Measurements from ENCODE around the gene HAPLN3.

HAPLN3 gene

DNA sequence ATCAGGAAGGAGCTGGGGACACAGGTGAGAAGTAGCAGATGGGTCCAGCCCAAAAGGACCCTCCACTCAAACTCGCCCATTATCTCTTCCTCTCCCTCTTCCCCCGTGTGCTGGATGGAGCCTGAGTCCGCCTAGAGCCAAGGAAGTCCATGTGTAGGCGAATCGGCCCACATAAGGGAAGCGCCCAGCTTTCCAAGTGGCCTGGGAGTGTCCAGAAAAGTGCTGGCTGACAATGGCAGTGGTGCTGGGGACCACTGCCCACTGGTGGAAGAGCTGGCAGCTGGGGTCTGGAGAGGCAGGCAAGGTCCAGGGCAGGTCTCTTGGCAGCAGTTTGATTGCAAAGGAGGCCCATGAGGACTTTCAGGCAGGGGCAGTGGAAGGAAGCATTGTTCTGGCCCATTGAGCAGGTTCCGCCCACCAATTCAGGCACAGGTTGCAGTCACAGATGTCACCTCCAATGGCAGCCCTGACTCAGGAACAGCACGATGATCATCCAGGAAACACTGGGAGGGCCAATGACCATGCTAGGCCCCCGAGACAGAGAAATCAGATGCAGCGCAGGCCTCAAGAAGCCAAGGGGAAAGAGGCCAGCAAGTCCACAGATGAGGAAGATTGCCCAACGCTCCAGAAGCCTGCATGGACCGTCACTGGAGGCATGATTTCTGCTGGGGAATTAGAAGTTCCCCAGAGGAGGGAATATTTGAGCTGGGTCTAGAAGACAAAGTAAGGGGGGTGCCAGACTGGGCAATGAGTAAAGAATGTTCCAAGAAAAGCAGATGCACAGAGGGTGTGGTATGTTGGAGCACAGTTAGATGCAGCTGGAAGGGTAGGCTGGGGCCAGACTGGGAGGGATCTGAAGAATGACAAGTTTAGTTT lies 14.8 kb upstream of the HAPLN3 start:
- DNase-seq = no peak

DNA sequence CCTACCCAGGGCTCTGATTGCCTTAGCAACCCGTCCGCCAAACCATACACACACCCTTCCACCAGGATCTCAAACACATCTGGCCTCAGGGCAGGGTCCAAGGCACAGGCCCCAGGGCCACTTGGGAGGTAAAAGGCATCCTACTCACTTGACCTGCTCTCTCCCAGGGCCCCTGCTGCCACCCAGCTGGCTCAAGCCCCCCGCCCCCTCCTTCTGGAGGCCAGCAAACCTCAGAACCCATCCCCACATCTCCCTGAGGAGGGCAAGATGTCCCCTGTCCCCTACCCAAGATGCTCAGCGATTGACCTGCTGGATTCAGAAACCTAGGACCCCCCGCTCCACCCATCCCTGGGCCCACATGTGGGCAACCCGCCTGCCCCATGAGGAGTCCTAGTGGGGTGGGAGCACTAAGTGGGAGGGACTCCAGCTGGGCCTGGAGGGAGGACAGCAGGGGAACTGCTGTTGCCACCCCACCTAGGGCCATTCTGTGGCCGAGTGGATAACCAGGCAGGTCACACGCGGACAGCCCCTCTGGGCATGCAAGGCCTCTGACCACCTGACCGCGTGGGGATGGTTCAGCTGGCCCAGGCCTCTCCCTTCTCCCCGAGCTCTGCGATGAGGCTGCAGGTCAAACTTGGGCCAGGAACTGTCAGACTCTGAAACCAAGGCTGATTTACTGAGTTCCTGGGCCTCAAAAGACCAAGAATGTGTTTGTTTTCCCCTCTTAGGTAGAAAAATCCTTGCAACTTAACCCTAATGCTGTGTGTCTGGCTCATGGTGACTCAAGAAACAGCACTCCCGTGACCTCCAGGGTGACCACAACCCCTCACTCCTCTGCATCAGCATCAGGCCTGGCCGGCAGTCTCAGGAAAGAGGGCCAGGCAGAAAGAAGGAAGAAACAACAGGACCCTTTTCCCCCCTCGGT lies 13.6 kb upstream of the HAPLN3 start:
- DNase-seq = no peak

DNA sequence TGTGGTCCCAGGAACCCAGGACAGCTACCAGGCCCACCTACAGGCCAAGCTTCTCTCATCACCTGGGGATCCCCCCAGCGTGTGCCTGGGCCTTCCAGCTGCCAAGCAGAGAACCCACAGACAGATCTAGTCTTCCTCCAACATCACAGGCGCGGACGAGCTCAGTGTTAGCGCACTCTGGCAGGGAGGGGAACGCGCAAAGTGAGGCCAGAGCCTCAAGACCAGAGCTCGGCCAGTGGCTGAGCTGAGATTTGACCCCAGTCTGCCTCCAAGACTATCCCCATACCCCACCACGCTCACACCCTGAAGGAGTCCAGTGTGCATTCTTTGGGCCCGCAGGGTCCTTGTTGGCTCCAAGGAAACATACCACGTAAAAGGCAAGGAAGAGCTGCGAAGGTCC lies 12.8 kb upstream of the HAPLN3 start:
- DNase-seq = no peak

DNA sequence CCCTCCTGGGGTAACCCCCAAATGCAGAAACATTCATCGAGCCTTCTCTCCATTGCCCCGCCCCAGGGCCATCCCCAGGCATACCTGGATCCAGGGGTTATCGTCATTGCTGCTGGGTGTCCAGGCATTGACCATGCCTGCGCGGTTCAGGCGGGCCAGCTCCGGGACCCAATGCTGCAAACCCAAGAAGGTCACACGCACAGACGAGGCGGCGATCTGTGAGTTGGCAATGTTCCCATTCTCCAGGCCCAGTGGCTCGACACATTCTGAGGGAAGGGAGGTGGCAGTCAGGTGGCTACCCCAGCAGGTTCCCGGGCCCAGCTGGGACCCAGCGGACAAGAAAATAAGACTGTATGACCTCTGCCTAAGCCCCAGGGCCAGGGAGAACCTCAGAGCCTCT lies 11.8 kb upstream of the HAPLN3 start:
- no peak for DNase-seq

DNA sequence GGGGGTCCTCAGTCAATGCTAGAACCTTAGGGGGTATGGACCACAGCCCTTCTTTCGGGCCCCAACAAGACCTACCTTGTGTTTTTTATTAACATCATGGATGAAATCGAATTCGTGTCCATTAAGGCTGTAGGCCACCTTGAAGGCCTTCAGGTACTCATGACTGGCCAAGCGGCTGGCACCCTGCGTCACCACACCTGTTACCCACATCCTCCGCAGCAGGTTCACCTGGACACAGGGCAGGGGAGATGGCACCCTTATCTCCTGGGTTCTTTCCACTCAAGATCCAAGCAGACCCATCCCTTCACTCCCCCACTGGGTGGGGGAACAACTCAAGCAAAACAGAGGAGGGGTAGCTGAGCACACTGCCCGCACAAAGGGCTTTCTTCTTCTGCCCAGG lies 11.2 kb upstream of the HAPLN3 start:
- DNase-seq = no peak

DNA sequence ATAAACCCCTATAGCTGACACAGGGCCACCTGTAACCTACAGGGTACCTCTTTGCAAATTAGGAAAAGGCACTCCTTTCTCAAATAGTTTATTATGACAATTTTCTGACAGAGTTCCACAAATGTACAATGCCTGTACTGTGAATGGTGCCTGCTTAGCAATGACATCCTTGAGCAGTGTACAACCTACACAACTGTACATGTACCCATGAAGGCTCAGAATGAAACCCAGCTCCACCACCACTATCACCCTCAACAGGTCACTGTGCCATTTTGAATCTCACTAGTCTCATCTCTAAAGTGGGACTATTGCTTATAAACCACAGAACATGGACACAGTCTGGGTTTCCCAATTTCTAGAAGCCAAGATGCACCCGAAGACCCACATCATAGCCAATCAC lies 10.8 kb upstream of the HAPLN3 start:
- no peak for DNase-seq

DNA sequence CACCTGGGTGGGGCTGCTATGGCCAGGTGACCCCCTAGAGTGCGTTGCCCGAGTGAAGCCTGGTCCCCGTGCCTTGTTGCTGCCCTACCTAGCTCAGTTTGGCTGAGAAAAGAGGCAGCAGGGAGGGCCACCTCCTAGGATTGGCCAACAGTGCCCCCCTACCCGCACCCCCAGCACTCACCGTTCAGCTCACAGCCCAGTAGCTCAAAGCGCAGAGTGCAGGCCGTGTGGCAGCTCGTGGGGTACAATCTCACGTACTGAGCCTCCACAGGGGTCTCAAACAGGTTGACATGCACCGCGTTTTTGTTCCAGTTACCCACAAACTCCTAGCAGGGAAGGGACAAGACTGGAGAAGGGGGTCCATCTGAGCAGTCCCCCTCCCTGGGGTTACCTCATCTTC lies 10.2 kb upstream of the HAPLN3 start:
- DNase-seq = no peak

DNA sequence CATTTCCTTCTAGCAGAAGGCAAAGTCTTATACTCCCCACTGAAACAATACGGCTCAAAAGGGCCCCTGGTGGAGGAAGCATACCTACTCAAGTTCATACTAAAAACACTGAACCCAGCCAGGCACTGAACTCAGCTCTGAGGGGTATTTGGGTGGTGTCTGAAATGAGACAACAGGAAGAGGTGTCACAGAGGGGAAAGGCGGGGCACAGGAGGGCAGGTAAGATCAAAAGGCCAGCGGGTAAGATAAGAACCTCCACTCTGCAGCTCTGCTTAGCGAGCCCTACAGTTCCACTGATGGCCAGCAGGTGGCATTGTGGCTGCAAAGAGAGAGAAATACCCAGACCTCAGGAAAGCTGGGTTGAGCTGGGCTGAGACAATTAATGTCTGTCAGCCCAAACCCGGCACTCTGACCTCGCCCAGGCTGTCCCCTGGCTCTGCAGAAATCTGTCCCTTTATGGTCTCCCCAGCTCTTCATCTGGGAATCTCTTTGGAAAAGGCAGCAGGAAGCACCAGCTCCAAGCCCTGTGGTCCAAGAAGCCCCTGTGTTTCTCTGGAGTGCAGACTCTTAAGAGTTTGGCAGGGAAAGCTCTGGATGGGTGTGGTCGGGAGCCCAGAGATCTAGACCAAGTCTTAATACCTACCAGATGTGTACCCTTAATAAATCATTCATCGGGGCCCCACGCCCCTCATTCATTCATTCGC lies 9.4 kb upstream of the HAPLN3 start:
- peak; percentile 21 for DNase-seq

DNA sequence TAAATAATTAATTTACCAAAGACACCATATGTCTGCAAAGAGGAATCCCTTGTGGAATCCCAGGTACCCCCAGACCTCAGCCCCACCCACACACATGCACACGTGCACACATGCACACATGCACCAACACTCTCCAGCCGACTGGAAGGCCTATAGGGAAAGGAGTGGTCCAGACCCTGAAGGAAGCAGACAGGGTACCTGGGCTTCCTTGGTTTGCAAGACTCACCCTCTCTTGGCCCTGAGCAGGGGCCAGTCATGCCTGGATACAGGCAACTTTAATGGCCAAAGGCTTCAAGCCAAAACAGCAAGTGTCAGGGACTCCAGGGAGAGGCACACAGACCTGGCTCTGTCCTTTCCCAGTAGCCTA lies 8.9 kb upstream of the HAPLN3 start:
- DNase-seq = no peak

DNA sequence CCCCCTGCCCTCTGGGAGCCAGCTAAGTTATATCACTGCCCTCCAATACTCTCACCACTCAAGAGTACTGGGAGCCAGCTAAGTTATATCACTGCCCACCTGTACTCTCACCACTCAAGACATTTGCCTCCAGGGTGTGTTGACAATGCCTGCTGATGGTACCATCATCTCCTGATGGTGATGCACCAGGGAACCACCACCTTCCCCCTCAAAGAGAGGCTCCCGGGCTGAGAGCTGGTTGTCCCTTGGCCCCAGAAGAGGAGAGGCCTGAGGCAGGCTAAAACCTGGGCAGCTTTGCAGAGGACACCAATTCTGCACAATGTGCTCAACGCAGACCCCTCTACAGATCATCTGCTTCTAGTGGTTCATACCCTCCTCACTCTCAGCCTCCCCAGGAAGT lies 7.5 kb upstream of the HAPLN3 start:
- DNase-seq = no peak

DNA sequence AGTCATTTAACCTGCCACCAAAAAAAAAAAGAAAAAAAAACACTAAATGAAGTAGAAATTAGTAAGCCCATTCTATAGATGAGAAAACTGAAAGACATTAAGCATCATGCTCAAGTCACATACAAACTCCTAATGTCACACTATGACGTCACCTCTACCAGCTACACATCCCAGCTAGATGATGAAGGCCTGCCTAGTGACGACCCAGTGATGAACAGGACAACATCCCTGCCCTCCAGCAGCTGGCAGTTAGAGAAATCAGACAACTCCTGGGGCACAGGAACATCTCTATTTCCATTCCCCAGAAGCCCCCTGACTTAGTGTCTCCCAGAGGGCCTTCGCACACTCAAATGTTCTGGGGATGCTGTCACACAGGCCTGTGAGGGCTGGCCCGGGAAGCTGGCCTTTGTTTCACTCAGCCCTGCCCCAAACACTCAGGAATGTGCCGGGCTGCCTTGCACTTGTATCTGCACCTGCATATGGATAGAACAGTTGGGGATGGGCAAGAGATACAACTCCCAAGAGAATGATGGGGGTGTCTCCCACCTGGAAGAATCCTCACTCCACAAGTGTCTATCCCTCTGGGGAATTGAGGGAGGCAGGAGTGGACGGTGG lies 7.0 kb upstream of the HAPLN3 start:
- no peak for DNase-seq

DNA sequence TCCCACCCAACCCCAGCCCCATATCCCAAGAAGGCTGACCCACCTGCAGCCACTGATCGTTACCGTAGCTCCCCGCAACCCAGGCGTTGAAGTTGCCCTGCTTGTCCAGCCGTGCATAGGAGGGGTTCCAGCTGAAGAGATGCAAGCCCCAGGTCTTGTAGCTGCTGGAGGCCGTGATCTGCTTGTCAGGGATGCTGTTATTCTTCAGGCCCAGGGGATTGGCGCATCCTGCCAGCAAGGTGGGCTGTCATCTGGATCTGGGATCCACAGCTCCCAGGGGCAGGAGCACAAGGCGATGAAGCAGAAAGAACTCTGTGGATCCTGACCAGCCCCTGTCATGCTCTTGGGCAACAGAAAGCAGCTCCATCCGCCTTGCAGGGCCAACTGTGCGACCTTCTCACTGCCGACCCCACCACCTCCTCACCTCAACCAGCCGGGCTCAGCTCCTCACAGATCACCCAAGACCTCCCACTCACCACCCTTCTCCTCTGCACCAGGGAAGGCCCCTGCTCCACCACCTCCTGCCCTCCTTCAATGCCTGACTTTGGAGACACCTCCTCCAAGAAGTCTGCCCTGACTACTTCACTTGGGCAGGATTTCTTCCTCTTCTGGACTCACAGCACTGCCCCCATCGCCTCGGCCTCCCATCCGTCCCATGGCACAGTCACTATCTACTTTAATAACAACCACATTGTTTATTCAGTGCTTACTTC lies 6.3 kb upstream of the HAPLN3 start:
- no peak for DNase-seq

DNA sequence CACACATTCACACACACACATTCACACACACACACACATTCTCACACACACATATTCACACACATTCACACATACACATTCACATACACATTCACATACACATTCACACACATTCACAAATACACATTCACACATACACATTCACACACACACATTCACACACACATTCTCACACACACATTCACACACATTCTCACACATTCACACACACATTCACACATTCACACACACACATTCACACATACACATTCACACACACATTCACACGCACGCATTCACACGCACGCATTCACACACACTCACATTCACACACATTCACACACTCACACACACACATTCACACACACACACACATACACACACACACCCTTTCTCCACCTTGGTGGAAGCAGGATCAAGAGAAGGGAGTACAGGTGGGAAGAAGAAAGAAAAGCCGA lies 5.7 kb upstream of the HAPLN3 start:
- no peak for DNase-seq

DNA sequence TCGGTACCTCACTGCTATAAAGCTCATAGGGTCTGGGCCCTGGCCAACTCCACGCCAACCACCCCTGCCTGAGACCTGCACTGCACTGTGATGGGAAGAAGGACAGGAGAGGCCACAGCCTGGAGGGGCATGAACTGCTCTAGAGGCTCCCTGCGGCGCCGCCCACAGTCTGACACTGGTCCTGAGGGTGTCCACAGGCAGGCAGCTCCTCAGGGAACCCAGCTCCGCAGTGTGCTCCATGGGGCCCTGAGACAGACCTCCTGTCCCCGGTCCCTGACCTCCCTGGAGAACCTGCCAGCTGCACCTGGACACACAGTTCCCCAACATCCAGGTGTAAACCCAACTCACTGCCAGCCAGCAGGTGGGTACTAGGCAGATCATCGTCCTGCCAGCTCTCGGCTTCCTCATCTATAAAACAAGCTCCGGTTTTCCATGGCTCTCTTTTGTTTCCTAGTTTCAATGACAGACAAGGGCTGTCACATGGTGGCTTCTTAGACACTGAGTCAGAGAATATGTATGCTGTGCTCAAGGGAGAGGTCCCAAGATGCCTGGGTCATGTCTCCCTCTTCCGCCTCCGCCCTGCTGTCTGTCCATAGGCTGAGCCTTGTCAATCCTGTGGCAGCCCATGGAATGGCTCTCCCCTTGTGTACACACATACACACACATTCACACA lies 5.1 kb upstream of the HAPLN3 start:
- no peak for DNase-seq

DNA sequence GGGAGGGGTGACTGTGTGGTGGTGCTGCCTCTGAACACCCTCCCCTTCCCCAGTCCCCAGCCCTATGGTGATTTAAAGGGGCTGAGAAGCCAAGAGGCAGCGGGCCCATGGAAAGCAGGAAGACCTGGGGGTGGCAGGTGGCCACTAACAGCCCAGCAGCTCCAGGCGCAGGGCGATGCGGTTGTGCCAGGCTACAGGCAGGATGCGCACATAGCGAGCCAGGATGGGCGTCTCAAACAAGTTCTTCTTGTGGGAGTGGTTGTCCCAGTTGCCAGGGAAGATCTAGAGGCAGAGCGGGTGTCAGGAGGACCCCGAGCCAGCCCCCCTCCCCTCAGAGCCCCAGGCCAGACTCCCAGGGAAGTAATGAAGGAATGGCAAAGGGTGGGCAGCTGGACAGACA lies 3.9 kb upstream of the HAPLN3 start:
- DNase-seq = no peak

DNA sequence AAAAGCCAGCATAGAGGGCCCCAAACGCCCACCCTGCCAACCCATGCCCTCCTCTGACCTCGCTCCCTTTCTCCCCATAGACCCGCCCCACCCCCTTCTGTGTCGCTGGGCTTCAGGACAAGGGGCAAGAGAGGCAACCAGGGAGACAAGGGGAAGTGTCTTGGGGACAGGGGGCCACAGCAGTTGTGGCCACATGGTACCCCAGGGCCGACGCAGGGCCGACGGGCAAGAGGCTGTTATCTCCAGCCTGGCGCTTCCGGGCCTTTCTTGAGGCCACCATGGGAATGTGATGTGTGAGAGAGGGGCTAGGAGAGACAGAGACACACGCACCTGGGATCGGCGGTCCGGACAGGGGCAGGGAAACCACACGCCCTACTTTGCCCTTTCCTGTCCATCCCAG lies 3.4 kb upstream of the HAPLN3 start:
- no peak for DNase-seq

DNA sequence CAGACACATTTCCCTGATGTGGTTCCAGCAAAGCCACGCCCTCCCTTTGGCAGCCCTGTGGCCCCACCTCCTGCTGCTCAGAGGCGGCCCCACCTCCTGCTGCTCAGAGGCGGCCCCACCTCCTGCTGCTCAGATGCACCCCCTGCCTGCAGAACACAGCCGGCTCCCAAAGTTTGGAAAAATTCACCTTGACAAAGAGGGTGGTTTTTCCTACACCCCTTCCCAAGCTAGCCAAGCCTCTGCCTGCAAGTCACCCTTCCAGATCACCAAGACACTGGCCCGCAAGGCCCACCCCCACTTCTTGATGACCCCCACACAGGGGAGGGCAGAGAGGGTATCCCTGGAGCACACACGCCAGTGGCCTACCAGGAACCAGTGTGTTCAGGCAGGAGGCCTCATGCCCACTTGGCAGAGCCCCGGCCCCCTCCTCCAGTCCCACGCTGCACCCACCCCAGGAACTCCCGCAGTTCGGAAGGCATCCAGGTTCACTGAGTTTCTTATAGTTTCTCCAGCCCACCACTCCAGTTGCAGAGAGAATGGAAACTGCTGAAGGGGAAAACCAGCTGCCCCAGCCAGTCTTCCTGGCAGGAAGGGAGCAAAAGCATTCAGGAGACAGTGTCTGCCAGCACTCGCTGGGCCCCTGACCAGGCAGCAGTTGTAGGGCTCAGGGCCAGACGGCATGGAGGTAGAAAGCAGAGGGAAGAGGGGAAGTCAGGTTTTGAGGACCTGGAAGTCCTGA lies 2.3 kb upstream of the HAPLN3 start:
- DNase-seq = peak; percentile 60

DNA sequence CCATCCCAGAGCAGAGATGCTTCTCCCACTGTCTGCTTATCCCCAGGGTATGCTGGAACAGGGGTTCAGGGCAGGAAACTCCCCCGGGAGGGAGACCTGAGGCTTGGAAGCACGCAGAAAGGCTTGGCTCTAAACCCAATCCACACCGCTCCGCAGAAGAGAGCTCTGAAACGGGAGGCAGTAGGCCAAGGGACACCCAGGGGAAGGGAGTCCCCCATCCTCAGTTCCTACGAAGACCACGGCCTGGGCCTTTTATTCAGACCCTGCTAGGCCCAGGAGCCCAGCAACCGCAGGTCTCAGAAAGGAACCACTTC lies 1.8 kb upstream of the HAPLN3 start:
- no peak for DNase-seq

DNA sequence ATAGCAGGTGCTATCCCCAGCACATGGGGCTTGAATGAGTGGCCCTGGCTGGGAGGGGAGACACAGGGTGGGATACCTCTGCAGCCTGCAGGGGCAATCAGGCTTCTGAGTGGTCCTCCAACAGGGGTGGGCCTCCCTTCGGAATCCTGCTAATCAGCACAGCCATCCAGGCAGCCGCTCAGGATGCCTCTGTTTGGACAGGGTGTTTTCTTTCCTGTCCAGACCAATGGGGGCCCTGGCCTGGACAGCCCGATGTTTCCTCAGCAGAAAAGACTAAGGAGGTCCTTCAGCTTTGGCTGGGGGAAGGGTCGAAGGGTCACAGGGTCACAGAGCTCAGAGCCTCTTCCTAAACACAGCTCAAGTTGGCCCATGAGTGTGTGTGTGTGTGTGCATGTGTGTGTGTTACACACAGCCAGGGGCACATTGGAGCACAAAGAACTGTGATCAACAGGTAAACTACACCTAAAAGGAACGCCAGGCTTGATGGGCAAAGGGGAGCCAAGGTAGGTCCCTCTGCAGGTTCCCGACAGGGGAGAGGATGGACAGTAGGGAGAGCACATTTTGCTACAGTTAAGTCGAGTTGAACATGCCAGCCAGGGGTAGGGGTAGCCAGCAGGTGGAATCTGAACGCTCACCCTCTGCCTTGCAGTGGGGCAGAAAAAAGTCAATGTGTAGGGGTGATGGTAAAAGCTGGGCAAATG lies 1.1 kb upstream of the HAPLN3 start:
- DNase-seq = no peak

DNA sequence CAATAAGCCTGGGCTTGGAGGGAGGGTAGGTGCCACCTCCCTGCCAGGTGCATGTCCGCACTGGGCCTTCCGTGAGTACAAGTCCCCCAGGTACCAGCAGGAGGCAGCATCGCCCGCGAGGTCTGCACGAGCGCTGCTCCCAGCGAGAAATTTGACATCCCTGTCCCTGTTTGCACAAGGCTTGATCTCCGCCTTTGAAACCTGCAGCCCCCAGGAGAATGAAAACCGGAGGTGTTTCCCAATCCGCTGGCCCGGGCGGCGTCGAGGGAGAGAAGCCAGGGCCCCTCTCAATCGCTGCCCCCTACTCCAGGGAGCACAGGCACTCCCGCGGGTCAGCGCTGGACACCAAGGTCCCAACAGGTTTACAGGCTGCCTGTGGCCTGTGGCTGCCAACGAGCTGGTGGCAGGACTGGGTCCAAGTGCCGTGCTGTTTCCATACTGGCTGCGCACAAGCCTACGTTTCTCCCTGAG lies 961 bp downstream of the HAPLN3 start:
- DNase-seq = no peak

Measured in GOT3 (cell line).